Esophagus squamous epithelium (tissue), 5 donors: ENCODE results near the gene ANK3. TPM values are rescaled to one million over a fixed set of nuclear protein-coding genes. Genes with fewer than 3 reads are reported as not detected.

Experiments used
- DNase-seq: peaks from one replicate; lab custom pipeline; 2025; lab: John Stamatoyannopoulos, UW
- H3K27ac ChIP-seq, 4 donors: fragments of 200-600 bp; sonication (generic); one replicate each; pipeline ENCODE4 v1.5.1; 2016 to 2019; ENCODE audit warnings: mild to moderate bottlenecking in 1 of 4
- H3K27me3 ChIP-seq, 4 donors: fragments of 200-600 bp; sonication (generic); 1 replicate in 3 of 4; 2 replicates in 1 of 4; pipeline versions ENCODE4 v1.5.1 to v1.6.0; 2017 to 2021; ENCODE audit warnings: antibody characterized with exemption in 1 of 4
- H3K36me3 ChIP-seq, 3 donors: fragments of 200-600 bp; sonication (generic); one replicate each; pipeline ENCODE4 v1.5.1; 2016 to 2019
- H3K4me1 ChIP-seq, 3 donors: fragments of 200-600 bp; sonication (generic); one replicate each; pipeline ENCODE4 v1.5.1; 2017 to 2019
- H3K4me3 ChIP-seq, 4 donors: fragments of 200-600 bp; sonication (generic); 1 replicate in 3 of 4; 2 replicates in 1 of 4; pipeline ENCODE4 v1.5.1; 2016 to 2019; ENCODE audit warnings: mild to moderate bottlenecking in 2 of 4, moderate library complexity in 1 of 4
- H3K9me3 ChIP-seq, 3 donors: fragments of 200-600 bp; sonication (generic); one replicate each; pipeline ENCODE4 v1.5.1; 2016 to 2019
- CTCF ChIP-seq, 6 experiments: fragments of 450-650 bp in 4 of 6; fragments of 200-600 bp in 2 of 6; sonication (generic) in 2 of 6; IDR thresholded peaks; one replicate each; pipeline ENCODE4 v1.5.1; 2016 to 2019; ENCODE audit warnings: antibody characterized with exemption in 6 of 6, mild to moderate bottlenecking in 4 of 6, moderate library complexity in 4 of 6
- POLR2A ChIP-seq, 4 donors: fragments of 450-650 bp; IDR thresholded peaks; one replicate each; pipeline ENCODE4 v1.6.1; 2017; ENCODE audit warnings: antibody characterized with exemption in 4 of 4, mild to moderate bottlenecking in 4 of 4, moderate library complexity in 3 of 4
- WGBS, 2 donors: methylation state at CpG; one replicate each; pipeline ENCODE4 v1.1.5; 2018; 5-methylcytosine and 5-hydroxymethylcytosine counted together
- intact Hi-C: fragments of 100-400 bp; cut with DNase I; formaldehyde crosslinking; loops from one replicate; pipeline ENCODE4 v1.15.0; 2022
- total RNA-seq, 4 donors: library from RNA; depleted of rRNA; stranded (reverse); fragments of >200 nt; gene quantifications; one replicate each; pipeline ENCODE4 v1.1.0, GENCODE V29; 2016
- donor health status: DM: yes; HTN: yes; CAD: no.

The ANK3 gene
- total RNA-seq, 4 donors from 2014 or later, result 23.1 to 59.1 (median 33.0) TPM

- no peak for DNase-seq
- no peaks in the 10 kb centered on the region for H3K27me3 ChIP-seq
- H3K4me1 ChIP-seq, result peaks cover 0 to 3% (median 0%) of the 10 kb centered on the region in 3 donors
- intact Hi-C loops, result no loop called here
- no peak overlapping the region for H3K27ac ChIP-seq
- H3K36me3 ChIP-seq, result peaks cover 0 to 7% (median 0%) of the 10 kb centered on the region in 3 donors
- no peaks in the 10 kb centered on the region for H3K9me3 ChIP-seq
- no peak for TF ChIP-seq POLR2A (IDR thresholded peaks at IDR 0.05)
- TF ChIP-seq CTCF (IDR thresholded peaks at IDR 0.05), result no peak
- WGBS, 2 donors, result 90 to 91% methylated on average over 2 of the region's 2 CpGs
- H3K4me3 ChIP-seq, result no peak overlapping the region
Observed at GRCh38 chr10:60069311-60069710, 320.4 kb downstream of the ANK3 start.

- intact Hi-C loops, result no loop called here
- no peak overlapping the region for H3K27ac ChIP-seq
- H3K36me3 ChIP-seq, result peaks cover 0 to under 1% (median 0%) of the 10 kb centered on the region in 3 donors
- H3K4me1 ChIP-seq, result peaks cover 0 to 8% (median 0%) of the 10 kb centered on the region in 3 donors
- H3K9me3 ChIP-seq, result no peaks in the 10 kb centered on the region
- no peaks in the 10 kb centered on the region for H3K27me3 ChIP-seq
- WGBS, 2 donors, result 53 to 75% methylated on average over 3 of the region's 3 CpGs
- no peak for DNase-seq
- TF ChIP-seq CTCF (IDR thresholded peaks at IDR 0.05), result no peak
- TF ChIP-seq POLR2A (IDR thresholded peaks at IDR 0.05), result no peak
- no peak overlapping the region for H3K4me3 ChIP-seq
Observed at GRCh38 chr10:60050366-60050765, 339.3 kb downstream of the ANK3 start.

- no peak overlapping the region for H3K27ac ChIP-seq
- H3K36me3 ChIP-seq, result no peaks in the 10 kb centered on the region
- intact Hi-C loops, result no loop called here
- peaks cover 0 to 19% (median 0%) of the 10 kb centered on the region in 3 donors for H3K4me1 ChIP-seq
- DNase-seq, result no peak
- H3K27me3 ChIP-seq, result no peaks in the 10 kb centered on the region
- H3K9me3 ChIP-seq, result no peaks in the 10 kb centered on the region
- no peak overlapping the region for H3K4me3 ChIP-seq
- TF ChIP-seq POLR2A (IDR thresholded peaks at IDR 0.05), result no peak
- peak in 2 of 6 experiments; percentile 9 to 31 for TF ChIP-seq CTCF (IDR thresholded peaks at IDR 0.05)
Observed at GRCh38 chr10:60048091-60048501, 341.6 kb downstream of the ANK3 start.

DNA sequence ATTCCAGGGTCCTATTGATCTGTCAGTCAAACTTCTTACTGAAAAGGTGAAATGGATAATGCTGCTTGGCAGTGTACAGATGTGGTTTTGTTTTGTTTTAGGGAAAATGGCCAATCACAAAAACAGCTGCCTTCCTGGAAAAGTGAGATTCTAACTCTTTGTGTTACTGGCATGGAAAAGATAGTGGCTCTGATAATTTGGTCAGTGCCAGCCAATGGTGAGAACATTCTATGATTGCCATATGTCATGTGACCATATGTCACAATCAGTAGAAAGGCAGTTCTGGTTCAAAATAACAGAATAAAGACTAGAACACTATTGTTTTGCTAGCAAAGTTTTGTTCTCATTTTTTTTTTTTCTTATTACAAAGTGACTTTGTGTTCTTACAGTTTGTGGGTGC is 344.1 kb downstream of the ANK3 start:
- DNase-seq, result no peak
- H3K36me3 ChIP-seq, result no peaks in the 10 kb centered on the region
- H3K27ac ChIP-seq, result no peak overlapping the region
- TF ChIP-seq POLR2A (IDR thresholded peaks at IDR 0.05), result no peak
- no peak for TF ChIP-seq CTCF (IDR thresholded peaks at IDR 0.05)
- no peak overlapping the region for H3K4me3 ChIP-seq
- H3K27me3 ChIP-seq, result no peaks in the 10 kb centered on the region
- intact Hi-C loops, result no loop called here
- no peaks in the 10 kb centered on the region for H3K9me3 ChIP-seq
- H3K4me1 ChIP-seq, result peaks cover 0 to 39% (median 0%) of the 10 kb centered on the region in 3 donors

- H3K9me3 ChIP-seq, result no peaks in the 10 kb centered on the region
- TF ChIP-seq POLR2A (IDR thresholded peaks at IDR 0.05), result no peak
- no peak for TF ChIP-seq CTCF (IDR thresholded peaks at IDR 0.05)
- intact Hi-C loops, result no loop called here
- DNase-seq, result no peak
- H3K36me3 ChIP-seq, result no peaks in the 10 kb centered on the region
- no peak overlapping the region for H3K27ac ChIP-seq
- WGBS, 2 donors, result 84 to 88% methylated on average over 2 of the region's 2 CpGs
- no peak overlapping the region for H3K4me3 ChIP-seq
- H3K27me3 ChIP-seq, result no peaks in the 10 kb centered on the region
- H3K4me1 ChIP-seq, result peaks cover 0 to 39% (median 3%) of the 10 kb centered on the region in 3 donors
Observed at GRCh38 chr10:60044971-60045370, 344.7 kb downstream of the ANK3 start.
